ENCODE results near the gene ATP8A2.
"Not testable (repeated sequence)": the region's sequence is repeated elsewhere in the genome, so short reads cannot be mapped to it uniquely, and the experiment has no call there.

Gene ATP8A2

GRCh38 chr13:25466880-25467279 lies 95.1 kb downstream of the ATP8A2 start:
- no peak for DNase-seq

- peak; percentile 73 for DNase-seq
Measured at GRCh38 chr13:25468325-25469168, 96.8 kb downstream of the ATP8A2 start.

GRCh38 chr13:25469169-25469525 lies 97.4 kb downstream of the ATP8A2 start:
- DNase-seq = no peak

GRCh38 chr13:25473864-25474263 lies 102.1 kb downstream of the ATP8A2 start:
- DNase-seq = no peak

GRCh38 chr13:25478186-25478585 lies 106.4 kb downstream of the ATP8A2 start:
- DNase-seq = no peak

DNA sequence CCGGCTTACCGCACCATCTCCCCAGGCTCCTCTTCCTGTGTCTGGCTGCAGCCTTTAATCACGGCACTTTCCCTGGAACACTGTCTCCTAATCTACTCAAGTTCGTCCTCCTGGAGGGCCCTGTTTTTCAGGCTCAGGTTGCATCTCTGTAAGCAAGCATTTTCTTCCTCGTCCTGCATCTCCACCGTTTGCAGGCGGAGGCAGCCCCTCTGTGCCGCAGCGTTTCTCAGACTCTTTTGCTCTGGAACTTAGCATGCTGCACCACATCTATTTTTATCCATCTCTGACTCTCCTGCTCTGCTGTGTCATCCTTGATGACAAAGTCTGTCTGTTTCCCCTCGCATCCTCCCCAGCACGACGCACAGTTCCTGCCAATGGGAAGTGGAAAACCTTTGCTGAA lies 117.5 kb downstream of the ATP8A2 start:
- no peak for DNase-seq

DNA sequence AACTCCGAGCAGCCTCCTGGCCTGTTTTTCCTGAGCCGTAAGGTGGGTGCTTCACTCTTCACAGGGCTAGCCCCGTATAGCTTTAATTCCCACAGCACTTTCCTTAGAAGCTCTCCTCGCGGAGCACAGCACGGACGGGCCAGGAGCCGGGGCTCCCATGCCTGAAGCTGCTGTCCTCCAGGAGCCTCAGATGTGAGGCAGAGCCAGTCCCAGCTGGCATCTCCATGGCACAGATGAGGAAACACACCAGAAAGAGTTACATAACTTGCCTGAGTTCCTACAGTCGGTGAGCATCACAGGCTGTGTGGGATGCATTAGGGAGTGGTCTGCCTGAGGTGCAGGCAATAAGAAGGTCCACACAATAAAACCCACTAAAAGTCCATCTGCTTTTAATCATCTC lies 118.5 kb downstream of the ATP8A2 start:
- DNase-seq = no peak

- DNase-seq = no peak
Measured at GRCh38 chr13:25493931-25494640, 122.3 kb downstream of the ATP8A2 start.

DNA sequence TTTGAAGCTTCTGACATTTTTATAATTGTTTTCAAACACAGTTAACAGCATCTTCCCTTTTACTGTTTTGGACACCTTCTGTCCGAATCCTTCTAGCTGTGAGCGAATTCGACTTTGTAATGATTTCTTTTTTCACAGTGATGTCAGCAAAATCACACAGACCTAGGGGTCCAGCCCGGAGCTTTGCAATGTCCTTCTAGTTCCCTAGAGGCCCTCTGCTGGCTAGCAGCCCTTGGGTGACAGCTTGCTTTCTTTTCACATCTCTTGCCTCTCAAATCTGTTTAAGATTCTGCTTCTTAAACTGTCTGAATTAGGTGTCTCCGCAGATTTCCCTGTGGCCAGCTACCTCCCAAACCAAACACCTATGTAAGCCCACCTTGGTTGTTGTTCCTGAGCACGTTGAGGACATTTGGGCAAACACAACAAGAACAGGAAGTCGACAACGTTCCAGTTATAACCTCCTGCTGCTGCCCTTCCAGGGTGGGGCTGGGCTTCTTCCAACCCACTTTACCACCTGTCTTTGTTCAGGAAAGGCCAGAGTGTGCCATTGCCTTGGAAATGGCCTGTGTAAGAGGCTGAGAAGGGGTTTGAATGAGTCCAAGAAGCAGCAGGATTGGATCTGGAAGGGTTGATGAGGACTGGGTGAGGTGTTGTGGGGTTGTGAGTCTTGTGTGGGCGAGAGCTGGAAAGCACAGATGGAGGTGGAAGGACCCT lies 123.1 kb downstream of the ATP8A2 start:
- no peak for DNase-seq

DNA sequence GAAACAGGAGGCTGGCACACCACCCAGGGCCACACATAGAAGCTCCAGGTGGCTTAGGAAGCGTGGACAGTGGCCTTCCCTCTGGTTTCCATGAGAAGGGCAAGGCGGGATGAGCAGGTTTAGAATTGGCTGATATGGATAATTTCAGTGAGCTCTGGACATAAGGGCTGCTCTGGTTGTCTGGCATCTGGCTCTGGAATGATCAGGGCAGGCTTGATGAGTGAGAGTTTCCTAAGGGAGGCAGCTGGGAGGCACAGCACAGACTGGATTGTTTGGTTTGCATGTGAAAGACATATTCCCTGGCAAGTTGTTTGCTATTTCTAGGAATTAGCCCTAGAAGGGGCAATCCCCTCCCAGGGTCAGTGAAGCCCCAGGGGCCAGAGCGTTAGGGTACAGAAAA lies 129.5 kb downstream of the ATP8A2 start:
- no peak for DNase-seq

DNA sequence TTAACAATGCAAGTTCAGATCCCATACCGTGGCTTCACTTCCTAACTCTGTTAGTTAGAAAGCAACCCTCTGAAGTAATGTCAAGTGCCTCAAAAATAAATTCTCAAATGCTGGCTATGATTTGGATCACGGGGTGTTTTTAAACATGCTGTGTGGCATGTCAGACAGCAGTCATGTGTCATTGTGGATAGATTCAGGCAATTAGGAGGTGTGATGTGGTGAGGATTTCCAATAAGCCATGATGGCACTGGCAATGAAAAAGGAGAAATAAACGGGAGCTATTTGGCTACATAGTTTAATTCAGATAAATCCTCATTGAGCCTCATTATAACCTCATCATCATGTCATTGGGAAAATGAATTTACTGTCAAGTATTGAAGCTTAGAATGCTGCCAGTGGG lies 130.3 kb downstream of the ATP8A2 start:
- no peak for DNase-seq

GRCh38 chr13:25502551-25502950 lies 130.8 kb downstream of the ATP8A2 start:
- DNase-seq = no peak

GRCh38 chr13:25503856-25504255 lies 132.1 kb downstream of the ATP8A2 start:
- no peak for DNase-seq

GRCh38 chr13:25507841-25508240 lies 136.1 kb downstream of the ATP8A2 start:
- peak; percentile 39 for DNase-seq

DNA sequence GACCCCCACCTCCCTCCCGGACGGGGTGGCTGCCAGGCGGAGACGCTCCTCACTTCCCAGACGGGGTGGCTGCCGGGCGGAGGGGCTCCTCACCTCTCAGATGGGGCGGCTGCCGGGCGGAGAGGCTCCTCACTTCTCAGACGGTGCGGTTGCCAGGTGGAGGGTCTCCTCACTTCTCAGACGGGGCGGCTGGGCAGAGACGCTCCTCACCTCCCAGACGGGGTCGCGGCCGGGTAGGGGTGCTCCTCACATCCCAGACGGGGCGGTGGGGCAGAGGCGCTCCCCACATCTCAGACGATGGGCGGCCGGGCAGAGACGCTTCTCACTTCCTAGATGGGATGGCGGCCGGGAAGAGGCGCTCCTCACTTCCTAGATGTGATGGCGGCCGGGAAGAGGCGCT lies 141.3 kb downstream of the ATP8A2 start:
- not testable (repeated sequence) for DNase-seq

DNA sequence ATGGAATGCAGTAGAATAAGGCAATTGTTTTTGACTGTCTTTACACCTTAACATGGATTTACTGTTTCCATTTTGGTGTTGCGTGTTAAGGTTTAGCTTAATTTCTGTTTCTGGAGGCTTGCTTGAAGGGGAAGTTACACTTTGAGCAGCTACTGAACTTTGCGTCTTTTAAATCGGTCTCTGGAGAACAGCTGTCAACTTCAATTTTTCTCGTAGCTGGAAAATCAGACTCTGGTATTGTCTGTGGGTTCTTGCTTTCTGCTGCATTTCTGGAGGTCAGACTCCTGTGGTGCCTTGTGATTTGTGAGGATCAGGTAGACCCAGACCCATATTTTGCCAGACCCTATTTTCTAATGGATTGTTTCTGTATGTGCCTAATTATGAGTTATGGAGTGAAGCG lies 146.7 kb downstream of the ATP8A2 start:
- no peak for DNase-seq

DNA sequence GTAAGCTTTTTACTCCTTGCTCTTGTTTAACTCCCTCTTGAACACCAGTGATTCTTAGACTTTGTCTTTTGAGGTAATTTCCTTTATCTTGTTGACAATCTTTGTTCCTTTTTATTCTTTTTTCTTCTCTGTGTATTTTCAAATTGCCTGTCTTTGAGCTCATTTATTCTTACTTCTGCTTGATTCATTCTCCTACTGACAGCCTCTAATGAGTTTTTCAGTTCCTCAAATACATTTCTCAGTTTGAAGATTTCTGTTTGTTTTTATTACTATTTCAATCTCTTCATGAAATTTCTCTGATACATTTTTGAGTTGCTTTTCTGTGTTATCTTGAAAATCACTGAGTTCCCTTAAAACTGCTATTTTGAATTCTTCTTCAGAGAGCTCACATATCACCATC lies 154.1 kb downstream of the ATP8A2 start:
- no peak for DNase-seq

DNA sequence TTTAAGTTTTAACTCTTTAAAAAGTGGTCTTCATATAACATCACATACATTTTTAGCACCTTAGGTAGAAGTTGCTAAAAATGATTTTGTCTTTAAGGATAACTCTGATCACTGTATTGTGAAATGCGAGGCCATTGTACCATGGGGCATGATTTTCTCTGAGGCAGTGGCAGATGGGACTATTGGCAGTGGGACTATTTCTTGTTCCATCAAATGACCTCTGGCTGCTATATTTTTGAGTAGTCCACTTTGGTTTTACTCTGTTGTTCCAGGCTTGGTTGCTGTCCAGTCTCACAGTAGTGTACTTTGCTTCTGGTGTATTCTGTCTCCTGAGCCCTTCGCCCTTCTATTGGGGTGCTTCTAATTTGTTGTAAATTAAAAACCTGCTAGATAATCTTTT lies 156.5 kb downstream of the ATP8A2 start:
- no peak for DNase-seq

GRCh38 chr13:25529425-25529824 lies 157.7 kb downstream of the ATP8A2 start:
- DNase-seq = no peak

GRCh38 chr13:25538276-25538675 lies 166.5 kb downstream of the ATP8A2 start:
- DNase-seq = no peak

GRCh38 chr13:25541434-25542123 lies 169.8 kb downstream of the ATP8A2 start:
- DNase-seq = no peak

- DNase-seq = not testable (repeated sequence)
Measured at GRCh38 chr13:25548991-25549390, 177.2 kb downstream of the ATP8A2 start.

- DNase-seq = no peak
Measured at GRCh38 chr13:25561812-25562211, 190.0 kb downstream of the ATP8A2 start.
